Measurements from ENCODE around the gene LRMDA.

GRCh38 chr10:76218035-76218434 is 786.6 kb downstream of the LRMDA start:
- no peak for TF ChIP-seq EP300 (IDR thresholded peaks at IDR 0.05; ENCODE audit: borderline replicate concordance)
- no peak for TF ChIP-seq REST (IDR thresholded peaks at IDR 0.05; ENCODE audit: low read depth)
- TF ChIP-seq YY1 (IDR thresholded peaks at IDR 0.05; ENCODE audit: low read depth), result no peak
- no peak for TF ChIP-seq TAF1 (IDR thresholded peaks at IDR 0.05; ENCODE audit: low read depth)
- TF ChIP-seq CREB1 (IDR thresholded peaks at IDR 0.05; ENCODE audit: low read depth), result no peak
- no peak for TF ChIP-seq CEBPB (IDR thresholded peaks at IDR 0.05)
- no peak for TF ChIP-seq RAD21 (IDR thresholded peaks at IDR 0.05; ENCODE audit: low read depth)
- TF ChIP-seq FOXM1 (IDR thresholded peaks at IDR 0.05; ENCODE audit: borderline replicate concordance, low read depth), result no peak
- TF ChIP-seq TCF12 (IDR thresholded peaks at IDR 0.05; ENCODE audit: low read depth), result no peak
- no peak for TF ChIP-seq MAX (IDR thresholded peaks at IDR 0.05)
- TF ChIP-seq EGR1 (IDR thresholded peaks at IDR 0.05), result no peak
- no peak for TF ChIP-seq ZBTB7A (IDR thresholded peaks at IDR 0.05; ENCODE audit: low read depth)

Measured in Ishikawa (cell line).